NCI-H345 (cell line): ENCODE measurements around the gene GPR6.

Experiments
- DNase-seq: peaks from one replicate; lab custom pipeline; 2025; lab: John Stamatoyannopoulos, UW

The GPR6 gene

GRCh38 chr6:109999740-110000139 lies 21.6 kb downstream of the GPR6 start:
- DNase-seq = no peak

- DNase-seq = no peak
Measured at GRCh38 chr6:110002676-110003075, 24.6 kb downstream of the GPR6 start.

GRCh38 chr6:110013386-110013785 lies 35.3 kb downstream of the GPR6 start:
- DNase-seq = no peak

DNA sequence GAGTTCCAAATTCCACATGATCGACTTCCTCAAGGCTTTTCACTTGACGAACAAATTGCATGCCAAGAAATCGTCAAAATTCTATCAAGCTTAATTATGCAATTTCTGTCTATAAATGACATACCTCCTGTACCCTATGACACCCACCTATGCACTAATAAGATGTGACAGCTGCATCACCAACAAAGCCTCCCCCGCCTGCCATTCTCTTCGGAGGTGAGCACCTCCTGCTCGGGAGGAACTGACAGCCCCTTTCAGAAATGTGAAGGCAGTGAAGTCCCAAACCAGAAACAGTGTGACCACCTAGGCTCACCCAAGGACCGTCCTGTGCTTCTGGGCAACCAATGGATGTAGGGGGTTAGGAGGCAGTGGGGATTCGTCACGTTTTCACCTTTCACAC lies 37.1 kb downstream of the GPR6 start:
- DNase-seq = no peak

- DNase-seq = no peak
Measured at GRCh38 chr6:110017306-110017705, 39.2 kb downstream of the GPR6 start.

- DNase-seq = no peak
Measured at GRCh38 chr6:110017946-110018345, 39.8 kb downstream of the GPR6 start.

GRCh38 chr6:110018486-110018885 lies 40.4 kb downstream of the GPR6 start:
- no peak for DNase-seq

DNA sequence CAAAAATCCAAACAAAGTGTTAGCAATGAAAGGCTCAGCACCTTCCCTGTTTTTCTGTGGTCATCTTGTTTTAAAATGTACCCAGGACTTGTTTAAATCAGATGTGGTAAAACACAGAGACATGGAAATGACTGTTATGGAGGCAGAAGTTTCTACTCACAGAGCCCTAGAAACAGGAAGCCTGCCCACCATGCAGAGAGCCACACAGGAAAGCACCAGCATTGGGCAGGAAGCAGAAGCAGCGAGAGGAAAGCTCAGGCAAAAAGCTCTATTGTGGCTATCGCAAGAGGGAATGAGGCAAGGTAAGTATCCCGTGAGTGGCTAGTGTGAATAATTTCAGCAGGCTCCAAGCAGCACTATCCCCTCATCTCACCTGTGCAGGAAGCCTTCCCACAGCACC lies 42.8 kb downstream of the GPR6 start:
- DNase-seq = no peak

- no peak for DNase-seq
Measured at GRCh38 chr6:110029144-110029543, 51.0 kb downstream of the GPR6 start.
